H9 (cell line): ENCODE results near the gene MOB3B. TPM values are rescaled to one million over a fixed set of nuclear protein-coding genes. Genes with fewer than 3 reads are reported as not detected.
A peak's percentile ranks its signal among the peaks of the same experiment; 100 is the strongest.

Source experiments
- DNase-seq: peaks from one replicate; pipeline ENCODE4 v3.0.0-alpha.2; 2017
- H2AFZ ChIP-seq: one replicate; pipeline ENCODE4 v1.6.1; 2013; ENCODE audit warnings: mild to moderate bottlenecking, low read length, control low read depth, moderate library complexity
- H2AK5ac ChIP-seq: 2 replicates; pipeline ENCODE4 v1.6.1; 2013; ENCODE audit warnings: low read length, control low read depth, mixed read lengths; ENCODE audit not compliant: insufficient read length
- H2BK120ac ChIP-seq: one replicate; pipeline ENCODE4 v1.6.1; 2013; ENCODE audit warnings: low read depth, mild to moderate bottlenecking, low read length, control low read depth, inconsistent platforms; ENCODE audit not compliant: poor library complexity, severe bottlenecking
- H2BK12ac ChIP-seq: 2 replicates; pipeline ENCODE4 v1.6.1; 2013; ENCODE audit warnings: low read length, control low read depth, mixed read lengths, low read depth; ENCODE audit not compliant: insufficient read length
- H2BK15ac ChIP-seq: 2 replicates; pipeline ENCODE4 v1.6.1; 2013; ENCODE audit warnings: low read depth, low read length, control low read depth
- H2BK20ac ChIP-seq: one replicate; pipeline ENCODE4 v1.6.1; 2013; ENCODE audit warnings: low read depth, mild to moderate bottlenecking, low read length, control low read depth, inconsistent platforms; ENCODE audit not compliant: poor library complexity, severe bottlenecking
- H2BK5ac ChIP-seq: 2 replicates; pipeline ENCODE4 v1.6.1; 2013; ENCODE audit warnings: low read length, control low read depth, mixed read lengths; ENCODE audit not compliant: insufficient read length
- H3K14ac ChIP-seq: 2 replicates; pipeline ENCODE4 v1.6.1; 2013; ENCODE audit warnings: low read length, control low read depth; ENCODE audit not compliant: insufficient read depth
- H3K18ac ChIP-seq: 2 replicates; pipeline ENCODE4 v1.6.1; 2013; ENCODE audit warnings: low read depth, mild to moderate bottlenecking, mixed read lengths, low read length, control low read depth; ENCODE audit not compliant: insufficient read length
- H3K23ac ChIP-seq: 2 replicates; pipeline ENCODE4 v1.6.1; 2013; ENCODE audit warnings: low read length, control low read depth, mixed read lengths, low read depth; ENCODE audit not compliant: insufficient read length
- H3K23me2 ChIP-seq: 2 replicates; pipeline ENCODE4 v1.6.1; 2013; ENCODE audit warnings: low read depth, mild to moderate bottlenecking, mixed read lengths, low read length, control low read depth; ENCODE audit not compliant: insufficient read length, poor library complexity, severe bottlenecking
- H3K27ac ChIP-seq: 2 replicates; pipeline ENCODE4 v1.5.1; 2013; ENCODE audit warnings: low read length, control low read depth, mixed read lengths, low read depth; ENCODE audit not compliant: insufficient read length
- H3K27me3 ChIP-seq: 2 replicates; pipeline ENCODE4 v1.6.1; 2013; ENCODE audit warnings: low read length, control low read depth, inconsistent platforms; ENCODE audit not compliant: insufficient read depth
- H3K4ac ChIP-seq: 2 replicates; pipeline ENCODE4 v1.6.1; 2013; ENCODE audit warnings: low read depth, mild to moderate bottlenecking, control low read depth, inconsistent platforms, low read length, moderate library complexity
- H3K4me1 ChIP-seq: 2 replicates; pipeline ENCODE4 v1.6.1; 2013; ENCODE audit warnings: low read length, control low read depth, inconsistent platforms; ENCODE audit not compliant: insufficient read depth
- H3K4me2 ChIP-seq: 2 replicates; pipeline ENCODE4 v1.6.1; 2013; ENCODE audit warnings: low read length, control low read depth, mixed read lengths; ENCODE audit not compliant: insufficient read length, insufficient read depth
- H3K56ac ChIP-seq: 2 replicates; pipeline ENCODE4 v1.6.1; 2013; ENCODE audit warnings: low read depth, mild to moderate bottlenecking, mixed read lengths, low read length, control low read depth; ENCODE audit not compliant: insufficient read length
- H3K79me1 ChIP-seq: 2 replicates; pipeline ENCODE4 v1.6.1; 2013; ENCODE audit warnings: low read depth, mild to moderate bottlenecking, moderate library complexity, low read length, control low read depth, inconsistent platforms; ENCODE audit not compliant: insufficient read depth, poor library complexity, severe bottlenecking
- H3K79me2 ChIP-seq: 2 replicates; pipeline ENCODE4 v1.6.1; 2013; ENCODE audit warnings: low read length, control low read depth, inconsistent platforms; ENCODE audit not compliant: insufficient read depth
- H3K9ac ChIP-seq: 2 replicates; pipeline ENCODE4 v1.6.1; 2013; ENCODE audit warnings: low read length, control low read depth, mixed read lengths; ENCODE audit not compliant: insufficient read length; ENCODE audit errors: extremely low read depth
- H3K9me3 ChIP-seq: one replicate; pipeline ENCODE4 v1.6.1; 2013; ENCODE audit warnings: low read depth, low read length, inconsistent platforms; ENCODE audit not compliant: control insufficient read depth
- H3T11ph ChIP-seq: one replicate; pipeline ENCODE4 v1.6.1; 2013; ENCODE audit warnings: mild to moderate bottlenecking, low read length, control low read depth, inconsistent platforms
- H4K20me1 ChIP-seq: one replicate; pipeline ENCODE4 v1.6.1; 2013; ENCODE audit not compliant: control insufficient read depth, insufficient read length, insufficient read depth
- H4K5ac ChIP-seq: 2 replicates; pipeline ENCODE4 v1.6.1; 2013; ENCODE audit warnings: low read depth, mild to moderate bottlenecking, mixed read lengths, low read length, control low read depth; ENCODE audit not compliant: insufficient read length
- H4K8ac ChIP-seq: replicated peaks from 2 replicates; pipeline ENCODE4 v1.6.1; 2013; ENCODE audit warnings: low read length, control low read depth, mixed read lengths, low read depth; ENCODE audit not compliant: insufficient read length
- H4K91ac ChIP-seq: 2 replicates; pipeline ENCODE4 v1.6.1; 2013; ENCODE audit warnings: low read depth, mild to moderate bottlenecking, moderate library complexity, mixed read lengths, low read length, control low read depth; ENCODE audit not compliant: insufficient read length
- H3K27ac Mint-ChIP-seq, 3 experiments: 2 replicates in 2 of 3; 3 replicates in 1 of 3; pipeline ENCODE4 v1.8.0; 2020 to 2021; ENCODE audit warnings: mixed read lengths in 3 of 3, mild to moderate bottlenecking in 1 of 3, moderate library complexity in 1 of 3
- H3K27me3 Mint-ChIP-seq: 2 replicates; pipeline ENCODE4 v1.8.0; 2021; ENCODE audit warnings: low read depth, mild to moderate bottlenecking, moderate library complexity, mixed read lengths
- H3K36me3 Mint-ChIP-seq, 3 experiments: 2 replicates in 2 of 3; 3 replicates in 1 of 3; pipeline ENCODE4 v1.8.0; 2020 to 2021; ENCODE audit warnings: low read depth in 3 of 3, mixed read lengths in 3 of 3; ENCODE audit not compliant: insufficient read depth in 1 of 3
- H3K4me1 Mint-ChIP-seq, 2 experiments: 2 replicates each; pipeline ENCODE4 v1.8.0; 2020; ENCODE audit warnings: mixed read lengths in 2 of 2
- H3K4me3 Mint-ChIP-seq, 2 experiments: 2 replicates in 1 of 2; 3 replicates in 1 of 2; pipeline ENCODE4 v1.8.0; 2020 to 2021; ENCODE audit warnings: mild to moderate bottlenecking in 2 of 2, mixed read lengths in 2 of 2, moderate library complexity in 1 of 2
- H3K9me3 Mint-ChIP-seq, 2 experiments: 2 replicates in 1 of 2; 3 replicates in 1 of 2; pipeline ENCODE4 v1.8.0; 2020; ENCODE audit warnings: mild to moderate bottlenecking in 2 of 2, mixed read lengths in 2 of 2, moderate library complexity in 1 of 2
- CTCF ChIP-seq: fragments of 200-600 bp; sonication (generic); conservative IDR thresholded peaks from 3 replicates; pipeline ENCODE4 v1.8.0; 2021; ENCODE audit warnings: antibody characterized with exemption, mild to moderate bottlenecking
- WGBS: extraction: QIAGEN DNeasy Blood & Tissue Kit; methylation state at CpG from one replicate; pipeline ENCODE4 v1.1.7; 2013; ENCODE audit warnings: missing lambda C conversion rate, low lambda C conversion rate, mixed read lengths; ENCODE audit not compliant: insufficient read length; ENCODE audit errors: extremely low coverage; 5-methylcytosine and 5-hydroxymethylcytosine counted together
- total RNA-seq: library from RNA; stranded (reverse); gene quantifications from 2 replicates; pipeline ENCODE4 v1.2.1, GENCODE V29; 2021

Gene MOB3B
- total RNA-seq, 1 experiment from 2014 or later = 9.8 TPM

- H3K56ac ChIP-seq = no peak overlapping the region
- Mint-ChIP-seq H3K9me3 (no peaks in the 10 kb centered on the region), H3K36me3 (peaks cover under 1 to 11% (median 4%) of the 10 kb centered on the region in 3 experiments; a peak in 5 of 7 replicates), H3K4me1 (peaks cover 43 to 45% of the 10 kb centered on the region in 2 experiments), H3K4me3 (no peak overlapping the region), H3K27ac (peak overlapping the region in 1 of 3 experiments; percentile 85; a peak in 3 of 7 replicates), H3K27me3 (no peaks in the 10 kb centered on the region)
- H3T11ph ChIP-seq = no peak overlapping the region
- no peak overlapping the region for H4K91ac ChIP-seq
- no peak overlapping the region for H3K23ac ChIP-seq
- no peak overlapping the region for H2AFZ ChIP-seq
- no peak overlapping the region for H2BK12ac ChIP-seq
- no peak overlapping the region for H3K4ac ChIP-seq
- no peak overlapping the region for H3K14ac ChIP-seq
- no peak overlapping the region for H2AK5ac ChIP-seq
- no peak overlapping the region for H2BK120ac ChIP-seq
- no peak for DNase-seq
- no peak overlapping the region for H3K9ac ChIP-seq
- no CpG with 5 or more reads among the region's 5 CpGs for WGBS
- H3K4me2 ChIP-seq = no peak overlapping the region
- H2BK20ac ChIP-seq = no peak overlapping the region
- H3K79me1 ChIP-seq = no peaks in the 10 kb centered on the region
- H3K27ac ChIP-seq = no peak overlapping the region
- H2BK5ac ChIP-seq = no peak overlapping the region
- H3K4me1 ChIP-seq = peaks cover 18% of the 10 kb centered on the region; the same call in 1 of the 2 replicates
- H4K8ac ChIP-seq = no peak overlapping the region
- H4K20me1 ChIP-seq = no peaks in the 10 kb centered on the region
- H3K23me2 ChIP-seq = no peaks in the 10 kb centered on the region
- TF ChIP-seq CTCF = peak; percentile 27; the same call in 2 of the 3 replicates
- no peak overlapping the region for H3K18ac ChIP-seq
- no peak overlapping the region for H2BK15ac ChIP-seq
- H3K27me3 ChIP-seq = no peaks in the 10 kb centered on the region
- H3K79me2 ChIP-seq = no peaks in the 10 kb centered on the region
- H4K5ac ChIP-seq = no peak overlapping the region
- H3K9me3 ChIP-seq = no peaks in the 10 kb centered on the region
These were observed 176.0 kb downstream of the MOB3B start for GRCh38 chr9:27353474-27354229.
